Measurements from ENCODE around the gene CHKB. TPM values are rescaled to one million over a fixed set of nuclear protein-coding genes. Genes with fewer than 3 reads are reported as not detected.

The CHKB gene
- total and polyA plus RNA-seq, 2 of the 4 experiments (the other 2 are of a cell fraction), result 8.1 to 36.9 TPM

DNA sequence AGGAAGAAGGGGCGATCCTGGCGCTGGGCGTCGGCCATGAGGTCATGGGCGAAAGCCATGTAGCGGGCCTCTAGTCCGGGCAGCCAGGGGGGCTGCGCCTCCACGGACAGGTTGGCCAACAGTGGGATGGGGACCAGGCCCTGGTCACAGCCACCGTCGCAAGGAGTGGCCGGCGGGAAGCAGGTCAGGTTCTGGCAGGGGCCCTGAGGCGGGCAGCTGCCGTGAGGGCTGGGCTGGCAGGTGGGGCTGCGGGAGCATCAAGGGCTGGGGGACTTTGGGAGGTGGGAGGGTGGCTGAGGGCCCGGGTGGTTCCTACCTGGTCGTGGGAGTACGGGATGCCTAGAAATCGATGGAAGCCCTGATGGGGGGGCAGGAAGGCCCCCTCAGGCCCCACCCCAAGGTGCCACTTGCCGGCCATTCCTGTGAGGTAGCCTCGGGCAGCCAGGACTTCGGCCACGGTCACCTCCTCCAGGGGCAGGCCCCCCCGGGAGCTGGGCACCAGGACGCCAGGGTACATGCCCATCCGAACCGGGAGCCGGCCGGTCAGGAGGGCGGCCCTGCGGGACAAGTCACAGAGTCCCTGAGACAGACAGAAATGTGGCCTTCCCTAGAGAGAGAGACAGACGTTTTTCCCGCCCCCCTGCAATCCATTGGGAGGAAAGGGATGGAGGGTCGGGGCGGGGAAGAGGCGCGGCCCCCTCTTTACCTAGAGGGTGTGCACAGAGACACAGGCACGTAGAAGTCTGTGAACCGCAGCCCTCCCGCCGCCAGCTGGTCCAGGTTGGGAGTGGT, 44.4 kb upstream of the CHKB start:
- Histone ChIP-seq H3K36me3 (ENCODE audit: control insufficient read depth, insufficient read depth, low read length) (peaks cover 2% of the 10 kb centered on the region; the same call in 1 of the 2 replicates), H3K14ac (replicated peaks; ENCODE audit: low read depth, low read length) (peak overlapping the region; percentile 88), H2BK15ac (ENCODE audit: low read depth, low read length) (no peak overlapping the region), H2AK5ac (ENCODE audit: low read depth, low read length) (peak overlapping the region; percentile 49), H4K91ac (ENCODE audit: insufficient read depth, low read depth, low read length) (no peak overlapping the region), H2BK120ac (ENCODE audit: low read depth, low read length) (no peak overlapping the region), H3K18ac (ENCODE audit: low read depth, low read length) (no peak overlapping the region), H2BK5ac (ENCODE audit: low read depth, low read length, poor library complexity, severe bottlenecking) (no peak overlapping the region), H3K9ac (ENCODE audit: low read depth, low read length) (peak overlapping the region; percentile 88), H3K79me1 (ENCODE audit: low read depth in 1 of 2, low read length in 2 of 2) (peaks cover 6 to 24% of the 10 kb centered on the region in 2 experiments; a peak in 2 of 4 replicates), H3K4ac (ENCODE audit: low read depth, low read length) (peak overlapping the region; percentile 84), H3K4me1 (ENCODE audit: control insufficient read depth, insufficient read depth, low read length) (peaks cover 9% of the 10 kb centered on the region; the same call in 1 of the 2 replicates), H3K27me3 (ENCODE audit: control insufficient read depth, insufficient read depth, low read length) (no peaks in the 10 kb centered on the region), H2AFZ (replicated peaks; ENCODE audit: low read length, poor library complexity) (peak overlapping the region; percentile 98), H3K4me3 (ENCODE audit: insufficient read depth, low read depth, low read length) (peak overlapping the region; percentile 93), H4K8ac (ENCODE audit: low read depth in 2 of 2, low read length in 2 of 2) (peak overlapping the region in 1 of 2 experiments; percentile 88; a peak in 2 of 4 replicates), H3K56ac (ENCODE audit: extremely low read depth, insufficient read depth, low read length) (no peak overlapping the region), H3K4me2 (ENCODE audit: low read depth, low read length) (peak overlapping the region; percentile 71), H2BK20ac (ENCODE audit: low read depth, low read length) (no peak overlapping the region), H3K9me1 (ENCODE audit: insufficient read depth, low read length) (peaks cover 9% of the 10 kb centered on the region), H3K23ac (ENCODE audit: low read depth, low read length) (peak overlapping the region; percentile 92; the same call in 1 of the 2 replicates), H3K9me3 (ENCODE audit: control insufficient read depth, insufficient read depth, low read length) (no peaks in the 10 kb centered on the region), H4K20me1 (ENCODE audit: insufficient read depth, low read length) (0 out of 2 replicates have a peak, but pooled peaks cover 4% of the 10 kb centered on the region), H3K27ac (ENCODE audit: insufficient read depth, low read length) (peak overlapping the region; percentile 75; the same call in 1 of the 2 replicates), H4K5ac (ENCODE audit: low read depth, low read length) (no peak overlapping the region), H2AK9ac (replicated peaks; ENCODE audit: low read depth, low read length, poor library complexity) (peak overlapping the region; percentile 92)
- BruUV-seq (replicated peaks), result no TSS peak
- TF ChIP-seq FOS (IDR thresholded peaks at IDR 0.05; ENCODE audit: low read depth, low read length) (no peak), MXI1 (IDR thresholded peaks at IDR 0.05; ENCODE audit: borderline replicate concordance, low read depth, low read length) (no peak), RAD21 (IDR thresholded peaks at IDR 0.05; ENCODE audit: low read length) (no peak), MAFK (IDR thresholded peaks at IDR 0.05; ENCODE audit: low read depth, low read length) (no peak), MAZ (IDR thresholded peaks at IDR 0.05; ENCODE audit: borderline replicate concordance, low read depth, low read length) (no peak), NFE2L2 (IDR thresholded peaks at IDR 0.05; ENCODE audit: low read depth, low read length) (no peak), BHLHE40 (IDR thresholded peaks at IDR 0.05; ENCODE audit: low read depth, low read length) (no peak), CHD1 (IDR thresholded peaks at IDR 0.05; ENCODE audit: low read depth, low read length) (no peak), RFX5 (IDR thresholded peaks at IDR 0.05; ENCODE audit: low read depth, low read length) (no peak)
- TF ChIP-seq, protein P1, sequence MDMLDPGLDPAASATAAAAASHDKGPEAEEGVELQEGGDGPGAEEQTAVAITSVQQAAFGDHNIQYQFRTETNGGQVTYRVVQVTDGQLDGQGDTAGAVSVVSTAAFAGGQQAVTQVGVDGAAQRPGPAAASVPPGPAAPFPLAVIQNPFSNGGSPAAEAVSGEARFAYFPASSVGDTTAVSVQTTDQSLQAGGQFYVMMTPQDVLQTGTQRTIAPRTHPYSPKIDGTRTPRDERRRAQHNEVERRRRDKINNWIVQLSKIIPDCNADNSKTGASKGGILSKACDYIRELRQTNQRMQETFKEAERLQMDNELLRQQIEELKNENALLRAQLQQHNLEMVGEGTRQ (IDR thresholded peaks at IDR 0.05; ENCODE audit: low read depth, low read length), result no peak
- TF ChIP-seq, protein P2, sequence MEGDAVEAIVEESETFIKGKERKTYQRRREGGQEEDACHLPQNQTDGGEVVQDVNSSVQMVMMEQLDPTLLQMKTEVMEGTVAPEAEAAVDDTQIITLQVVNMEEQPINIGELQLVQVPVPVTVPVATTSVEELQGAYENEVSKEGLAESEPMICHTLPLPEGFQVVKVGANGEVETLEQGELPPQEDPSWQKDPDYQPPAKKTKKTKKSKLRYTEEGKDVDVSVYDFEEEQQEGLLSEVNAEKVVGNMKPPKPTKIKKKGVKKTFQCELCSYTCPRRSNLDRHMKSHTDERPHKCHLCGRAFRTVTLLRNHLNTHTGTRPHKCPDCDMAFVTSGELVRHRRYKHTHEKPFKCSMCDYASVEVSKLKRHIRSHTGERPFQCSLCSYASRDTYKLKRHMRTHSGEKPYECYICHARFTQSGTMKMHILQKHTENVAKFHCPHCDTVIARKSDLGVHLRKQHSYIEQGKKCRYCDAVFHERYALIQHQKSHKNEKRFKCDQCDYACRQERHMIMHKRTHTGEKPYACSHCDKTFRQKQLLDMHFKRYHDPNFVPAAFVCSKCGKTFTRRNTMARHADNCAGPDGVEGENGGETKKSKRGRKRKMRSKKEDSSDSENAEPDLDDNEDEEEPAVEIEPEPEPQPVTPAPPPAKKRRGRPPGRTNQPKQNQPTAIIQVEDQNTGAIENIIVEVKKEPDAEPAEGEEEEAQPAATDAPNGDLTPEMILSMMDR (conservative IDR thresholded peaks at IDR 0.05; ENCODE audit: low read depth, low read length), result no peak
- dilution Hi-C loops (cut with HindIII; ENCODE audit: low sequenced_read_pairs, unreplicated experiment), result no loop called here
- in situ Hi-C loops (cut with MboI; ENCODE audit: low sequenced_read_pairs), result no loop called here
- ChIA-PET CTCF (no interaction called here), POLR2A (ENCODE audit: unreplicated experiment) (no interaction called here)
- intact Hi-C loops (cut with micrococcal nuclease), result no loop called here
- DNase-seq (no peak), ATAC-seq (ENCODE audit: low read depth) (no peak)
- 91% methylated on average over 16 of the region's 42 CpGs; no CpG with 5 or more reads in 1 of the 2 experiments for WGBS, 2 experiments (ENCODE audit: extremely low coverage in 2 of 2, insufficient read length in 1 of 2)
